B cell (primary cell): Measurements from ENCODE around the gene LSM10. TPM values are rescaled to one million over a fixed set of nuclear protein-coding genes. Genes with fewer than 3 reads are reported as not detected.
A peak's percentile ranks its signal among the peaks of the same experiment; 100 is the strongest.

Experiments
- ATAC-seq: fragments of 200-7000 bp; cut with Tn5 transposase; one replicate; pipeline ENCODE4 v1.10.0; 2021; ENCODE audit warnings: low read depth, mild to moderate bottlenecking, moderate number of reproducible peaks, moderate library complexity
- CTCF ChIA-PET: fragments of 350-600 bp; sonication (Branson Sonifier 250); formaldehyde crosslinking; loops from one replicate; lab custom pipeline; 2021; ENCODE audit warnings: antibody characterized with exemption, inconsistent platforms; lab: Charles Lee
- POLR2A ChIA-PET: fragments of 350-600 bp; sonication (Branson Sonifier 250); formaldehyde crosslinking; loops from one replicate; lab custom pipeline; 2021; ENCODE audit warnings: antibody characterized with exemption; lab: Charles Lee
- DNase-seq: peaks from one replicate; pipeline ENCODE4 v3.0.0; 2013
- H2AFZ ChIP-seq: 2 replicates; pipeline ENCODE4 v1.6.1; 2012; ENCODE audit warnings: mild to moderate bottlenecking, low read depth, low read length; ENCODE audit not compliant: insufficient read depth, poor library complexity, severe bottlenecking
- H3K27ac ChIP-seq, 2 donors: 1 replicate in 1 of 2; 2 replicates in 1 of 2; pipeline ENCODE4 v1.5.1; 2012 to 2013; ENCODE audit warnings: low read length in 2 of 2, mild to moderate bottlenecking in 2 of 2, moderate library complexity in 1 of 2
- H3K27me3 ChIP-seq, 4 experiments: fragments of 200-600 bp in 1 of 4; sonication (generic) in 1 of 4; replicated peaks in 1 of 4; 1 replicate in 2 of 4; 2 replicates in 2 of 4; pipeline versions ENCODE4 v1.6.1 to v1.7.0; 2013 to 2016; ENCODE audit warnings: low read length in 3 of 4, mild to moderate bottlenecking in 2 of 4, mixed read lengths in 1 of 4, moderate library complexity in 1 of 4; ENCODE audit not compliant: insufficient read depth in 4 of 4, control insufficient read depth in 3 of 4; ENCODE audit errors: control extremely low read depth in 1 of 4
- H3K36me3 ChIP-seq, 2 experiments: replicated peaks in 1 of 2; 1 replicate in 1 of 2; 2 replicates in 1 of 2; pipeline versions ENCODE4 v1.6.1 to v1.7.1; 2013; ENCODE audit warnings: low read length in 1 of 2; ENCODE audit not compliant: insufficient read depth in 2 of 2, control insufficient read depth in 1 of 2; ENCODE audit errors: control extremely low read depth in 1 of 2, extremely low read depth in 1 of 2
- H3K4me1 ChIP-seq, 2 donors: fragments of 200-600 bp in 1 of 2; sonication (generic) in 1 of 2; 1 replicate in 1 of 2; 2 replicates in 1 of 2; pipeline versions ENCODE4 v1.5.1 to v1.6.1; 2013 to 2017; ENCODE audit warnings: low read length in 2 of 2; ENCODE audit not compliant: control insufficient read depth in 2 of 2, insufficient read depth in 2 of 2
- H3K4me2 ChIP-seq: replicated peaks from 2 replicates; pipeline ENCODE3; 2012; ENCODE audit warnings: mild to moderate bottlenecking, low read depth, low read length; ENCODE audit not compliant: poor library complexity, severe bottlenecking
- H3K4me3 ChIP-seq, 5 experiments: fragments of 200-600 bp in 1 of 5; sonication (generic) in 1 of 5; 1 replicate in 3 of 5; 2 replicates in 2 of 5; pipeline versions ENCODE4 v1.5.1 to v1.7.0; 2011 to 2016; ENCODE audit warnings: low read length in 4 of 5, mild to moderate bottlenecking in 4 of 5, low read depth in 2 of 5, control low read depth in 1 of 5, moderate library complexity in 1 of 5; ENCODE audit not compliant: insufficient read depth in 1 of 5; ENCODE audit errors: control extremely low read depth in 1 of 5, extremely low read depth in 1 of 5
- H3K79me2 ChIP-seq: fragments of 200-600 bp; sonication (generic); one replicate; pipeline ENCODE4 v1.6.0; 2016; ENCODE audit warnings: low read length; ENCODE audit not compliant: control insufficient read depth, insufficient read depth
- H3K9ac ChIP-seq: fragments of 200-600 bp; sonication (generic); 2 replicates; pipeline ENCODE4 v1.6.1; 2017; ENCODE audit warnings: mild to moderate bottlenecking, low read length, moderate library complexity
- H3K9me3 ChIP-seq, 3 donors: one replicate each; pipeline versions ENCODE4 v1.6.1 to v1.7.1; 2013; ENCODE audit warnings: low read length in 2 of 3; ENCODE audit not compliant: control insufficient read depth in 2 of 3, insufficient read depth in 1 of 3; ENCODE audit errors: control extremely low read depth in 1 of 3
- H4K20me1 ChIP-seq: 2 replicates; pipeline ENCODE4 v1.6.0; 2012; ENCODE audit warnings: mild to moderate bottlenecking, low read length; ENCODE audit not compliant: insufficient read depth, control insufficient read depth, poor library complexity, severe bottlenecking
- H3K27ac Mint-ChIP-seq: one replicate; pipeline ENCODE4 v1.8.0; 2021; ENCODE audit warnings: mixed read lengths
- H3K27me3 Mint-ChIP-seq: one replicate; pipeline ENCODE4 v1.8.0; 2021; ENCODE audit warnings: mixed read lengths
- H3K4me1 Mint-ChIP-seq: one replicate; pipeline ENCODE4 v1.8.0; 2021; ENCODE audit warnings: mixed read lengths
- H3K4me3 Mint-ChIP-seq: one replicate; pipeline ENCODE4 v1.8.0; 2021; ENCODE audit warnings: mixed read lengths
- H3K9me3 Mint-ChIP-seq: one replicate; pipeline ENCODE4 v1.8.0; 2022; ENCODE audit warnings: mixed read lengths; ENCODE audit not compliant: insufficient read depth
- CTCF ChIP-seq: fragments of 200-600 bp; IDR thresholded peaks from one replicate; pipeline ENCODE4 v1.8.0; 2022; ENCODE audit warnings: antibody characterized with exemption, mild to moderate bottlenecking
- EZH2 ChIP-seq: IDR thresholded peaks from 2 replicates; pipeline ENCODE4 v1.6.1; 2012; ENCODE audit warnings: borderline replicate concordance, low read depth, mild to moderate bottlenecking, moderate library complexity, low read length; ENCODE audit not compliant: insufficient read depth, poor library complexity, severe bottlenecking
- WGBS: methylation state at CpG from one replicate; pipeline ENCODE4 v1.1.5; 2013; ENCODE audit warnings: missing lambda C conversion rate; ENCODE audit not compliant: insufficient coverage; 5-methylcytosine and 5-hydroxymethylcytosine counted together
- intact Hi-C: fragments of 100-400 bp; cut with micrococcal nuclease; formaldehyde crosslinking; loops from one replicate; pipeline ENCODE4 v1.10.0; 2022
- polyA plus RNA-seq: library from polyadenylated mRNA; depleted of rRNA; stranded (reverse); fragments of >200 nt; gene quantifications from 2 replicates; pipeline ENCODE4 v1.2.3, GENCODE V29; 2012
- total RNA-seq, 2 donors: library from RNA; stranded (reverse); fragments of 120-200 nt in 1 of 2; gene quantifications; 1 replicate in 1 of 2; 2 replicates in 1 of 2; pipeline versions ENCODE4 v1.2.3 to v1.2.4, GENCODE V29; 2013 to 2022

The LSM10 gene
- total and polyA plus RNA-seq, 2 donors (not counting 1 experiment from before 2014, with no cell fraction given), result 73.5 to 136 TPM

- H3K4me1 Mint-ChIP-seq, result peaks cover 48% of the 10 kb centered on the region
- no peaks in the 10 kb centered on the region for H3K27me3 Mint-ChIP-seq
- peak overlapping the region; percentile 92 for H3K4me3 Mint-ChIP-seq
- Histone ChIP-seq H3K4me2 (peak overlapping the region; percentile 78), H2AFZ (peak overlapping the region; percentile 82), H3K79me2 (peaks cover 68% of the 10 kb centered on the region), H3K4me3 (no peak overlapping the region), H3K9ac (no peak overlapping the region), H3K27ac (peak overlapping the region; percentile 78 to 93), H3K4me1 (peaks cover 14 to 38% of the 10 kb centered on the region in 2 donors), H3K9me3 (peaks cover 0 to 10% (median 0%) of the 10 kb centered on the region in 3 donors), H4K20me1 (no peaks in the 10 kb centered on the region), H3K36me3 (peaks cover 0 to 7% of the 10 kb centered on the region in 2 experiments), H3K27me3 (no peaks in the 10 kb centered on the region)
- no peaks in the 10 kb centered on the region for H3K9me3 Mint-ChIP-seq
- TF ChIP-seq CTCF, result no peak
- TF ChIP-seq EZH2, result no peak
- peak overlapping the region; percentile 94 for H3K27ac Mint-ChIP-seq
- intact Hi-C loops, result loop anchor here (1.0 to 5.0 kb wide), 3 partner anchors 92 to 756 kb away; partner anchors contain the start of genes PSMB2, SH3D21 and TRAPPC3
- POLR2A ChIA-PET, result interaction anchor here (0.6 to 4.5 kb wide), 3 partner anchors 11 to 242 kb away, joined by 3 to 34 read pairs (median 8); partner anchors contain the start of gene STK40
- no peak for ATAC-seq
- CTCF ChIA-PET, result interaction anchor here (0.9 to 7.4 kb wide), 5 partner anchors 12 to 249 kb away, joined by 3 to 52 read pairs (median 18); partner anchors contain the start of gene TRAPPC3
- DNase-seq, result no peak
- WGBS, result 79% methylated on average over 4 of the region's 7 CpGs
Observed at GRCh38 chr1:36398370-36398977, 766 bp upstream of the LSM10 start.

GRCh38 chr1:36397083-36397377 lies 678 bp downstream of the LSM10 start:
- H3K9ac ChIP-seq, result peak overlapping the region; percentile 95
- H3K4me2 ChIP-seq, result peak overlapping the region; percentile 78
- no peaks in the 10 kb centered on the region for H3K27me3 ChIP-seq
- H3K27ac ChIP-seq, result peak overlapping the region; percentile 78 to 93
- H3K36me3 ChIP-seq, result peaks cover 0 to 22% of the 10 kb centered on the region in 2 experiments
- peak overlapping the region; percentile 76 to 99 (median 97) for H3K4me3 ChIP-seq
- TF ChIP-seq EZH2, result no peak
- TF ChIP-seq CTCF, result no peak
- POLR2A ChIA-PET, result interaction anchor here (0.6 to 4.5 kb wide), 6 partner anchors 10 to 241 kb away, joined by 3 to 34 read pairs (median 4); partner anchors contain the start of genes MAP7D1, MRPS15 and STK40
- 4% methylated on average over 5 of the region's 5 CpGs for WGBS
- intact Hi-C loops, result loop anchor here (1.0 to 5.0 kb wide), 3 partner anchors 11 to 755 kb away; partner anchors contain the start of gene PSMB2
- H3K4me3 Mint-ChIP-seq, result peak overlapping the region; percentile 92
- H3K9me3 ChIP-seq, result peaks cover 0 to 10% (median 0%) of the 10 kb centered on the region in 3 donors
- CTCF ChIA-PET, result interaction anchor here (1.2 to 7.4 kb wide), 7 partner anchors 10 to 262 kb away, joined by 3 to 52 read pairs (median 4); partner anchors contain the start of genes STK40 and TRAPPC3
- no peaks in the 10 kb centered on the region for H4K20me1 ChIP-seq
- no peaks in the 10 kb centered on the region for H3K27me3 Mint-ChIP-seq
- H3K27ac Mint-ChIP-seq, result peak overlapping the region; percentile 94
- peak overlapping the region; percentile 82 for H2AFZ ChIP-seq
- DNase-seq (no peak), ATAC-seq (peak; percentile 39)
- H3K79me2 ChIP-seq, result peaks cover 82% of the 10 kb centered on the region
- H3K4me1 ChIP-seq, result peaks cover 26 to 53% of the 10 kb centered on the region in 2 donors
- H3K4me1 Mint-ChIP-seq, result peaks cover 57% of the 10 kb centered on the region
- no peaks in the 10 kb centered on the region for H3K9me3 Mint-ChIP-seq
